Astrocyte of the cerebellum (primary cell): Measurements from ENCODE around the gene CHST11.

Experiments
- DNase-seq: peaks from one replicate; pipeline ENCODE4 v3.0.0-alpha.2; 2011; ENCODE audit warnings: low read depth
- H3K4me3 ChIP-seq: 2 replicates; pipeline ENCODE4 v1.5.1; 2011; ENCODE audit warnings: mild to moderate bottlenecking, low read depth, low read length, moderate library complexity
- CTCF ChIP-seq: IDR thresholded peaks from 2 replicates; pipeline ENCODE4 v1.5.1; 2012; ENCODE audit warnings: low read length, low read depth, moderate library complexity, mild to moderate bottlenecking; ENCODE audit errors: missing control alignments
- in situ Hi-C: cut with HindIII; loops from 2 replicates; pipeline ENCODE4 v1.10.0; 2017; ENCODE audit warnings: low sequenced_read_pairs

Gene CHST11

DNA sequence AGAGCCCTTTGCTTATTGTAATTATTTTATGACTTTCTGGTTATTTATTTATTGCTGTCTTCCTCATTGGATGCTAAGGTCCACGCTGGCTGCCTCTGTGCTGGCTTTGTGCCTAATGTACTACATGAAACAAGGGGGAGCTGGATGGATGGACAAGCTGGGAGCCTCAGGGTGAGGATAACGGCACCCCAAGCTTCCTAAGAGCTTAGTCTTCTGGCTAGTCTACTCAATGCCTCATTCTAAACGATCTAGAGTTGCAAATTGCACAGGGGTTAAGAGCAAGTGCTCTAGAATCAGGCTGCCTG, 172.0 kb downstream of the CHST11 start:
- no peak for TF ChIP-seq CTCF
- in situ Hi-C loops: no loop called here
- H3K4me3 ChIP-seq: no peak overlapping the region
- DNase-seq: no peak

- no peak overlapping the region for H3K4me3 ChIP-seq
- TF ChIP-seq CTCF: no peak
- in situ Hi-C loops: no loop called here
- no peak for DNase-seq
These were observed 173.5 kb downstream of the CHST11 start for GRCh38 chr12:104630230-104630670.

GRCh38 chr12:104631867-104632266, 175.1 kb downstream of the CHST11 start:
- no peak for TF ChIP-seq CTCF
- in situ Hi-C loops: no loop called here
- H3K4me3 ChIP-seq: no peak overlapping the region
- no peak for DNase-seq

- in situ Hi-C loops: no loop called here
- no peak overlapping the region for H3K4me3 ChIP-seq
These were observed 176.0 kb downstream of the CHST11 start for GRCh38 chr12:104632724-104633201.

DNA sequence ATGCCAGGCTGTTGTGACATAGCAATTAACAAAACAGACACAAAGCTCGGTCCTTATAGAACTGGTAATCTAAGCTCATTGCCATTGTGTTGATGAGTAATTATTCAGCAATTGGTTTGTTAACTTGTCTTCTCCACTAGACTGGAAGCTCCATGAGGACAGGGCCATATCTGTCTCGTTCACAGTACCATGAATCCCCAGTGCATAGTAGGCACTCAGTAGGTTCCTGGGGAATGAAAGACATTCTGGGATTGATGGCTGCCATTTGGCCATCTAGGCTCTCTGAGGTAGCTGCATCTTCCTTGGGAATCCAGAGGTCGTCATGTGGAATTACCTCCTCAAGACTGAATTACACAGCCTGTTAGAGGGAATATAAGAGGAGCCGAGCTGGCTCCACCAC, 177.3 kb downstream of the CHST11 start:
- no peak overlapping the region for H3K4me3 ChIP-seq
- TF ChIP-seq CTCF: no peak
- in situ Hi-C loops: no loop called here
- no peak for DNase-seq

More at GRCh38 chr12:104632724-104633201, 176.0 kb downstream of the CHST11 start:
- TF ChIP-seq CTCF: no peak
- DNase-seq: peak; percentile 42

- in situ Hi-C loops: no loop called here
- DNase-seq: no peak
- H3K4me3 ChIP-seq: no peak overlapping the region
- TF ChIP-seq CTCF: no peak
These were observed 178.1 kb downstream of the CHST11 start for GRCh38 chr12:104634852-104635251.

DNA sequence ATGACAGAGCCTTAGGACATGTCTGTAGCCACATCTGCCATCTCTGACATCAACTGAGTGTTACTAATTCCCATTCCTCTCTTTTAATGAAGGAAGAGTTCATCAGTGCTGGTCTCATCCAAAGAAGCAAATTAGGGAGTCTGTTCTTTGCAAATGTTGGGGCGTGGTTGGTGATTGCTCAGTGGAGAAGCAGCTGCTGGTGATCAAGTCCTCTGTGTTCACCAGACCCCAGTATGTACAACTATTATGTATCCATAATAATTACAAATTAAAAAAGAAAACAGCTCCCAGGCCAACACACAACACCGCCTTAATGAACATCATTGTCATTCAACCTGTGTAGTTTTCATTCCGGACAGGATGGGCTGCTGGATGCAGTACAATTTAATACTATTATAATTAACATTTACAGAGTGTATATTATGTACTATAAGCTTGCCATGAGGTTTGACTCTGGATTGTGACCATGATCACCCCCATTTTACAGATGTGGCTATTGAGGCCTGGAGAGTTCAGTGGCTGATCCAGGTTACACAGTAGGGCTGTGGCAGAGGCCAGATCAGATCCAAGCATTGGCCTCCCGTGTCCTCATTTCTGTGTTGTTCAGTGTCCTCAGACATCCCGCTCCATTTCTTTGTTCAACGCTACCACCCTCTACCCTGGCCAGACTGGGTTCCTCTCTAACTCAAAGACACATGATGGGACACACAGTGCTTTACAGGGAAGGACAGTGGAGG, 179.0 kb downstream of the CHST11 start:
- DNase-seq: no peak
- no peak overlapping the region for H3K4me3 ChIP-seq
- no peak for TF ChIP-seq CTCF
- in situ Hi-C loops: no loop called here
